ENCODE results near the gene CEP162. TPM values are rescaled to one million over a fixed set of nuclear protein-coding genes. Genes with fewer than 3 reads are reported as not detected.

CEP162 gene
- total and polyA plus RNA-seq, 2 donors (not counting 1 experiment from before 2014, with no cell fraction given): 3.7 to 7.4 TPM

DNA sequence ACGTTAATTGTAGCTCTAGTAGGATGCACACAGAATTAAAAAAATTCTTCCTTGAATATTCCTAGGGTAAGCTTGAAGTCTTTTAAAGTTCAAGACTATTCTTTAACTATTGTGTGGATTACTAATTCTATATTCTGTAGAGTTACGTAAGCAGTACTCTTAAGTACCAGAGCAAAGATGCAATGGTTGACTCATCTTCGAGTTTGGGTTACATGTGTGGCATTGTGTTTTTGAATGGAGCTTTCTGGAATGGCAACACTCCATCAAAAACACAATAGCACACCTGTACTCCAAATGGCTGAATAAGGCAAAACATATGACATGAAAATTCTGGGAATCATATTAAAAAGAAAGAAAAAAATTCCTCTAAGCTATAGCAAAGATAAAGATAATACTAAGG lies 33.5 kb upstream of the CEP162 start:
- Histone ChIP-seq H3K9ac (ENCODE audit: insufficient read depth, low read length) (no peak overlapping the region), H3K4me2 (ENCODE audit: extremely low read depth, insufficient read depth, low read length) (no peak overlapping the region), H2AFZ (ENCODE audit: low read length) (no peak overlapping the region), H3K4me1 (ENCODE audit: control insufficient read depth, extremely low read depth, insufficient read depth, low read length) (no peaks in the 10 kb centered on the region), H3K4me3 (replicated peaks in 1 of 4; ENCODE audit: control extremely low read depth in 1 of 4, insufficient read depth in 1 of 4, low read depth in 3 of 4, low read length in 4 of 4) (no peak overlapping the region), H4K20me1 (ENCODE audit: control insufficient read depth, extremely low read depth, insufficient read depth, low read length) (no peaks in the 10 kb centered on the region), H3K36me3 (ENCODE audit: control insufficient read depth, insufficient read depth, low read length) (no peaks in the 10 kb centered on the region), H3K27me3 (ENCODE audit: control insufficient read depth, insufficient read depth, low read length) (no peaks in the 10 kb centered on the region), H3K79me2 (ENCODE audit: control insufficient read depth, insufficient read depth, low read length) (no peaks in the 10 kb centered on the region), H3K9me3 (ENCODE audit: control insufficient read depth, insufficient read depth, low read depth, low read length) (no peaks in the 10 kb centered on the region), H3K27ac (ENCODE audit: insufficient read depth, low read length) (no peak overlapping the region)
- no peak for DNase-seq (ENCODE audit: low read depth in 2 of 2)
- TF ChIP-seq, protein P1, sequence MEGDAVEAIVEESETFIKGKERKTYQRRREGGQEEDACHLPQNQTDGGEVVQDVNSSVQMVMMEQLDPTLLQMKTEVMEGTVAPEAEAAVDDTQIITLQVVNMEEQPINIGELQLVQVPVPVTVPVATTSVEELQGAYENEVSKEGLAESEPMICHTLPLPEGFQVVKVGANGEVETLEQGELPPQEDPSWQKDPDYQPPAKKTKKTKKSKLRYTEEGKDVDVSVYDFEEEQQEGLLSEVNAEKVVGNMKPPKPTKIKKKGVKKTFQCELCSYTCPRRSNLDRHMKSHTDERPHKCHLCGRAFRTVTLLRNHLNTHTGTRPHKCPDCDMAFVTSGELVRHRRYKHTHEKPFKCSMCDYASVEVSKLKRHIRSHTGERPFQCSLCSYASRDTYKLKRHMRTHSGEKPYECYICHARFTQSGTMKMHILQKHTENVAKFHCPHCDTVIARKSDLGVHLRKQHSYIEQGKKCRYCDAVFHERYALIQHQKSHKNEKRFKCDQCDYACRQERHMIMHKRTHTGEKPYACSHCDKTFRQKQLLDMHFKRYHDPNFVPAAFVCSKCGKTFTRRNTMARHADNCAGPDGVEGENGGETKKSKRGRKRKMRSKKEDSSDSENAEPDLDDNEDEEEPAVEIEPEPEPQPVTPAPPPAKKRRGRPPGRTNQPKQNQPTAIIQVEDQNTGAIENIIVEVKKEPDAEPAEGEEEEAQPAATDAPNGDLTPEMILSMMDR (conservative IDR thresholded peaks at IDR 0.05 in 1 of 2, IDR thresholded peaks at IDR 0.05 in 1 of 2; ENCODE audit: low read depth in 1 of 2, low read length in 2 of 2): no peak
- TF ChIP-seq EZH2 (IDR thresholded peaks at IDR 0.05; ENCODE audit: low read length, missing control alignments): no peak

DNA sequence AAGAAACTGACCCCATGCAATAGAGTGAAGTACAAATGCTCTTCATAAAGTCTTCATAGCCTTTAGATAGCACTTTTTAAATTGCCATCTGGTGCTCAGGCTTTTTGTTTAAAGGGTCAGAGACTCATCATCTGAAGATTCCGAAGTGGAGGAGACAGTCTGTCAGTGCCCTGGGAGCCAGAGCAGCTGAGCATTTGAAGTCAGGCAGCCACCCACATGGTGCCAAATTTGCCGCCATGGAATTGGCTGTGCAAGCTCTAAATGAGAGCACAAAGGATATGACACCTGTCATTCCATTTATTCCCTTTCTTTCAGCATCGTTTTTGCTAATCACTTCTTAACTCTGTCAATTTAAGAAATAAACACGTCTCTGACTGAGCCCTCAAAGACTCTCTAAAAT lies 32.8 kb upstream of the CEP162 start:
- no peak overlapping the region for H3K27ac ChIP-seq (ENCODE audit: insufficient read depth, low read length)

DNA sequence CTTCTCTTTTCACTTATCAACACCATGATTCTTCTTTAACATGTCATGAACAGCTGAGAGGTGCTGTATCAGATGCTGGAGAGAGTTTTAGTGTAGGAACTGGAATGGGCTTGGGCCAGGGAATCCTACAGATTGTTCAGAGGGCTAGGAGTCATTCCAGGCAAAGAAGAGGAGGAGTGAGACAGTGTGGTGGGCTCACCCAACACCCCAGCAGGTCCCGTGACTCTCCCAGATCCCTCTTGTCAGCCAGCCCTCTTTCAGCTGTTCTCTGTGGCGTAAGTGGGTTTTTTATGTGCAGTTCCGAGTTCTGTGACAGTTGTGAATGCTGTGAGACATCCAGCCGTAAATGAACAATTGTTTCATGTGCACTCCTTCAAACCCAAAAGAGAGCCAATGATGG lies 31.4 kb upstream of the CEP162 start:
- H3K9ac ChIP-seq (ENCODE audit: insufficient read depth, low read length): no peak overlapping the region
- H3K27me3 ChIP-seq (ENCODE audit: control insufficient read depth, insufficient read depth, low read length): no peaks in the 10 kb centered on the region
- TF ChIP-seq, protein P1 (conservative IDR thresholded peaks at IDR 0.05 in 1 of 2, IDR thresholded peaks at IDR 0.05 in 1 of 2; ENCODE audit: low read depth in 1 of 2, low read length in 2 of 2): no peak
- TF ChIP-seq EZH2 (IDR thresholded peaks at IDR 0.05; ENCODE audit: low read length, missing control alignments): no peak
- H2AFZ ChIP-seq (ENCODE audit: low read length): no peak overlapping the region
- no peaks in the 10 kb centered on the region for H3K36me3 ChIP-seq (ENCODE audit: control insufficient read depth, insufficient read depth, low read length)
- no peak for DNase-seq (ENCODE audit: low read depth in 2 of 2)
- no peaks in the 10 kb centered on the region for H4K20me1 ChIP-seq (ENCODE audit: control insufficient read depth, extremely low read depth, insufficient read depth, low read length)
- no peak overlapping the region for H3K4me2 ChIP-seq (ENCODE audit: extremely low read depth, insufficient read depth, low read length)
- H3K4me3 ChIP-seq (replicated peaks in 1 of 4; ENCODE audit: control extremely low read depth in 1 of 4, insufficient read depth in 1 of 4, low read depth in 3 of 4, low read length in 4 of 4): peak overlapping the region in 1 of 4 experiments; percentile 50
- H3K4me1 ChIP-seq (ENCODE audit: control insufficient read depth, extremely low read depth, insufficient read depth, low read length): no peaks in the 10 kb centered on the region
- no peak overlapping the region for H3K27ac ChIP-seq (ENCODE audit: insufficient read depth, low read length)
- no peaks in the 10 kb centered on the region for H3K9me3 ChIP-seq (ENCODE audit: control insufficient read depth, insufficient read depth, low read depth, low read length)
- no peaks in the 10 kb centered on the region for H3K79me2 ChIP-seq (ENCODE audit: control insufficient read depth, insufficient read depth, low read length)

More for the DNA sequence above, 32.8 kb upstream of the CEP162 start:
- no peak overlapping the region for H3K4me3 ChIP-seq (replicated peaks in 1 of 4; ENCODE audit: control extremely low read depth in 1 of 4, insufficient read depth in 1 of 4, low read depth in 3 of 4, low read length in 4 of 4)
- H3K79me2 ChIP-seq (ENCODE audit: control insufficient read depth, insufficient read depth, low read length): no peaks in the 10 kb centered on the region
- no peaks in the 10 kb centered on the region for H3K9me3 ChIP-seq (ENCODE audit: control insufficient read depth, insufficient read depth, low read depth, low read length)
- H3K27me3 ChIP-seq (ENCODE audit: control insufficient read depth, insufficient read depth, low read length): no peaks in the 10 kb centered on the region
- H3K4me2 ChIP-seq (ENCODE audit: extremely low read depth, insufficient read depth, low read length): no peak overlapping the region
- H3K9ac ChIP-seq (ENCODE audit: insufficient read depth, low read length): no peak overlapping the region
- no peak for TF ChIP-seq EZH2 (IDR thresholded peaks at IDR 0.05; ENCODE audit: low read length, missing control alignments)
- TF ChIP-seq, protein P1 (conservative IDR thresholded peaks at IDR 0.05 in 1 of 2, IDR thresholded peaks at IDR 0.05 in 1 of 2; ENCODE audit: low read depth in 1 of 2, low read length in 2 of 2): no peak
- H3K4me1 ChIP-seq (ENCODE audit: control insufficient read depth, extremely low read depth, insufficient read depth, low read length): no peaks in the 10 kb centered on the region
- no peaks in the 10 kb centered on the region for H3K36me3 ChIP-seq (ENCODE audit: control insufficient read depth, insufficient read depth, low read length)
- no peak for DNase-seq (ENCODE audit: low read depth in 2 of 2)
- no peak overlapping the region for H2AFZ ChIP-seq (ENCODE audit: low read length)
- H4K20me1 ChIP-seq (ENCODE audit: control insufficient read depth, extremely low read depth, insufficient read depth, low read length): no peaks in the 10 kb centered on the region

All from fibroblast of lung (primary cell).